SK-N-MC (cell line): Measurements from ENCODE around the gene GAPDH.

Source experiments
- EZH2 ChIP-seq: fragments of 200-600 bp; sonication (generic); IDR thresholded peaks from one replicate; pipeline ENCODE4 v1.6.1; 2017; ENCODE audit warnings: antibody characterized with exemption
- FOXP2 ChIP-seq: optimal IDR thresholded peaks from 2 replicates; pipeline ENCODE3; 2011; ENCODE audit warnings: mild to moderate bottlenecking, moderate library complexity; ENCODE audit not compliant: insufficient read depth; ENCODE audit errors: extremely low read length, control extremely low read depth
- POLR2AphosphoS5 ChIP-seq: IDR thresholded peaks from 2 replicates; pipeline ENCODE4 v1.6.1; 2012; ENCODE audit warnings: mild to moderate bottlenecking, low read depth, low read length, borderline replicate concordance

DNA sequence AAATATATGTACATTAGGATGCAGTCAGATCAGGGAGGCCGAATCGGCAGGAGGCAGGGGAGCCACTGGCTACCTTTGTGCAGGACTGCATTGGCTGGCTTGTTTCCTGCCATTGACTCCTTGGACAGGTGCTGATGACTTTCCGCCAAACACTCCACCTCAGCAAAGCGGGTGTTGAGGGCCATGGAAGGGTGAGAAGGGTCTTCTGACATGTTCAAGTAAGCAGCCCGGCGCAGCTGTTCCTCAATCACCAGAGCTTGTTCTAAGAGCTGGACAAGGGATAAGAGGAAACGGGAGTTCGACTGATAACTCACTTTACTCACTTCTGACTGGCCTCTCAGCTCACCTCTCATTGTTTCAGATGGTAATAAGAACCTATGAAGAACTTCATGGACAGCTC lies 38.7 kb downstream of the GAPDH start:
- TF ChIP-seq POLR2AphosphoS5 (no peak), EZH2 (no peak), FOXP2 (no peak)
